ENCODE results near the gene ZNF665. TPM values are rescaled to one million over a fixed set of nuclear protein-coding genes. Genes with fewer than 3 reads are reported as not detected.
"Not testable (repeated sequence)": the region's sequence is repeated elsewhere in the genome, so short reads cannot be mapped to it uniquely, and the experiment has no call there.

ZNF665 gene
- total RNA-seq, result 2.3 and 2.6 TPM in 2 replicates

DNA sequence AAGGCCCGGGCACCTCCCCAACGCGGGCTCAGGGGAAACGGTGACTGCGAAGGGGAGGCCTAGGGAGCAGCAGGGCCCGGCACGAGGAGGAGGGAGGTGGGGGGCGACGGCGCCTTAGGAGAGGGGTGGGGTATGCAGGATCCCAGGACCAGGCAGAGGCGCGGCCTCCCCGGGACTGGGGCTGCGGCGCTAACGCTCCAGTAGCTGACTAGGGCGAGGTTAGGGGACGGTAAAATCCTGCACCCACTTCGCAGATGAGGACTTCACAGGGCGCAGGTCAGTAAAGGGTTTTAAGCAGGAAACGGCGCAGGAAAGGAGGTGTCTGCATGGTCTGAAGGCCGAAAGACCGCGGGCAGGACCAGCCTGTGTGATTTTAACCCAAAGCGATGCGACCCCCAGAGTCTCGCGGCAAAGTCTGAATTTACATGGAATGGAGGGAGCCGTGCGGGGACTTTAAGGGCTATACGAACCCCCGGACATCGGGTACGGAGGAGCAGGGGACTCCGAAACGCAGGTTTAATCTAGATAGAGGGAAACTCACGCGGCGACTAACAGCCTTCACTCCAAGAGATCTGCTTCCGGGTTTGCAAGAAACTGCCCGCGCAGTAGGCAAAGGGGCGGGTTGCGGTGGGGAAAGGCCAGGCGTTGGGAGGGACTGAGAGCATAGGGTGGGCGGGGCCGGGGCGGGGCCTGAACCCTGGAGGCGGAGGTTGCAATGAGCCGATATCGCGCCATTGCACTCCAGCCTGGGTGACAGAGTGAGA is at the start of gene ZNF665:
Gene ZNF665 (minus strand): TSS at position 588 of the 764 bp plus-strand sequence. CDS start 10,460 bp downstream, outside the sequence.
- peak; percentile 94 for DNase-seq
- Mint-ChIP-seq H3K9me3 (peaks cover 23% of the 10 kb centered on the region), H3K4me1 (peaks cover 30% of the 10 kb centered on the region), H3K36me3 (ENCODE audit: low read depth) (peaks cover 39% of the 10 kb centered on the region), H3K27me3 (no peaks in the 10 kb centered on the region), H3K27ac (peak within 1 kb of the TSS; percentile 91), H3K4me3 (peak within 1 kb of the TSS; percentile 94)
- intact Hi-C loops (cut with micrococcal nuclease), result loop anchor here (1.0 to 10.0 kb wide), 5 partner anchors 36 to 248 kb away; partner anchors contain the start of genes ZNF347, ZNF761, ZNF765 and ZNF845

DNA sequence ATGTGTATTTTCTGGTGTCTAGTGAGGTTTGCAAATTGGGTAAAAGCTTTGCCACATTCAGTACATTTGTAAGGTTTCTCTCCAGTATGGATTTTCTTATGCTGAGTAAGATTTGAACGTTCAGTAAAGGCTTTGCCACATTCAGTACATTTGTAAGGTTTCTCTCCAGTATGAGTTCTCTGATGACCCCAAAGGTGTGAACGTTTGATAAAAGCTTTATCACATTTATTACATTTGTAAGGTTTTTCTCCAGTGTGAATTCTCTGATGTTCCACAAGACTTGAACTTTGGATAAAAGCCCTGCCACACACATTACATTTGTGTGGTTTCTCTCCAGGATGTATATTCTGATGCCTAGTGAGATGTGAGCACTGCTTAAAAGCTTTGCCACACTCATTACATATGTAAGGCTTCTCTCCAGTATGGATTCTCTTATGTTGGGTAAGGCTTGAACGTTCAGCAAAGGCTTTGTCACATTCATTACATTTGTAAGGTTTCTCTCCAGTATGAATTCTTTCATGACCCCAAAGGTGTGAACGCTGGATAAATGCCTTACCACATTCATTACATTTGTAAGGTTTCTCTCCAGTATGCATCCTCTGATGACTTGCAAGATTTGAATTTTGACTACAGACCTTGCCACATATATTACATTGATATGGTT is 44.1 kb upstream of the ZNF665 start:
- Mint-ChIP-seq H3K27me3 (no peaks in the 10 kb centered on the region), H3K4me1 (no peaks in the 10 kb centered on the region), H3K9me3 (peaks cover 43% of the 10 kb centered on the region), H3K36me3 (ENCODE audit: low read depth) (peaks cover 15% of the 10 kb centered on the region), H3K27ac (no peak overlapping the region), H3K4me3 (no peak overlapping the region)
- no peak for DNase-seq
- intact Hi-C loops (cut with micrococcal nuclease), result no loop called here

DNA sequence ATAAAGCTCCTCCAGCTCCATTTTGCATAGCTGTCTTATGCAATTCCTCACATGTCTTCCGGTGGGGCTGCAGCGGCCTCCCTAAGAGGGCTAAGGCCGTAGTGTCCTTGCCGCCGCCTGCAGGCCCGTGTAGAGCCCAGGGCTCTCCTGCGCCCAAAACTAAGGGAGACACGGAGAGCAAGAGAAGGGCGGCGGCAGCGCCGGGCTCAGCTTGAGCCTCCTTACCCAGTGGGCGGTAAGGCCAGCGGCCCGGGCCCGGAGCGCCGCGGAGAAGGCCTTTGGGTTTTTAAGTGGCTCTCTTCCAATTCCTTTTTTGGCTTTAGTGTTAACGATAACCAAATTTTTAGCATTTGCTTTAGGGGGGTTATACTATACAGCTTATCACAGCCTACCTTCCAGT is 31.4 kb upstream of the ZNF665 start:
- Mint-ChIP-seq H3K36me3 (ENCODE audit: low read depth) (peaks cover 8% of the 10 kb centered on the region), H3K4me1 (no peaks in the 10 kb centered on the region), H3K9me3 (peaks cover 26% of the 10 kb centered on the region), H3K4me3 (no peak overlapping the region), H3K27me3 (no peaks in the 10 kb centered on the region), H3K27ac (no peak overlapping the region)
- intact Hi-C loops (cut with micrococcal nuclease), result no loop called here
- no peak for DNase-seq

DNA sequence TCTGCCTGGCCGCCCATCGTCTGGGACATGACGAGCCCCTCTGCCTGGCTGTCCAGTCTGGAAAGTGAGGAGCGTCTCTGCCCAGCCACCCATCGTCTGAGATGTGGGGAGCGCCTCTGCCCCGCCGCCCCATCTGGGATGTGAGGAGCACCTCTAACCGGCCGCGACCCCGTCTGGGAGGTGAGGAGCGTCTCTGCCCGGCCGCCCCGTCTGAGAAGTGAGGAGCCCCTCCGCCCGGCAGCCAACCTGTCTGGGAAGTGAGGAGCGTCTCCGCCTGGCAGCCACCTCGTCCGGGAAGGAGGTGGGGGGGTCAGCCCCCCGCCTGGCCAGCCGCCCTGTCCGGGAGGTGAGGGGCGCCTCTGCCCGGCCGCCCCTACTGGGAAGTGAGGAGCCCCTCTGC is 29.6 kb upstream of the ZNF665 start:
- H3K4me3 Mint-ChIP-seq; DNase-seq; H3K4me1 Mint-ChIP-seq; H3K27me3 Mint-ChIP-seq; H3K27ac Mint-ChIP-seq; intact Hi-C loops (cut with micrococcal nuclease); H3K36me3 Mint-ChIP-seq (ENCODE audit: low read depth): not testable (repeated sequence)
- H3K9me3 Mint-ChIP-seq, result peaks cover 32% of the 10 kb centered on the region

DNA sequence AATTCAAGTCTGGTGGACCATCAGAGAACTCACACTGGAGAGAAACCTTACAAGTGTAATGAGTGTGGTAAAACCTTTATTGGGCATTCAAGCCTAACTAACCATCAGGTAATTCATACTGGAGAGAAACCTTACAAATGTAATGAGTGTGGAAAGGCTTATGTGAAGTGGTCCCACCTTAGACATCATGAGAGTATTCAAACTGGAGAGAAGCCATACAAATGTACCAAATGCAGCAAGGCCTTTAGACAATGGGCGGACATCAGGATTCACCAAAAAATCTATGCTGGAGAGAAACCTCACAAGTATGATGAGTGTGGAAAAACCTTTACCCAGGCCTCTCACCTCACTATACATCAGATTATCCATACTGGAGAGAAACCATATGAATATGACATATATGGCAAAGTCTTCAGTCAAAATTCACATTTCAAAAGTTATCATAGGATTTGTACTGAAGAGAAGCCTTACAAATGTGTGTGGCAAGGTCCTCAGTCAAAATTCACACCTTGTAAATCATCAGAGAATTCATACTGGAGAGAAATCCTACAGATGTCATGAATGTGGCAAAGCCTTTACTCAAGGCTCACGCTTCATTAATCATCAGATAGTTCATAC is 19.7 kb upstream of the ZNF665 start:
- no peaks in the 10 kb centered on the region for H3K27me3 Mint-ChIP-seq
- H3K4me1 Mint-ChIP-seq, result no peaks in the 10 kb centered on the region
- H3K36me3 Mint-ChIP-seq (ENCODE audit: low read depth), result peaks cover 44% of the 10 kb centered on the region
- peaks cover 41% of the 10 kb centered on the region for H3K9me3 Mint-ChIP-seq
- intact Hi-C loops (cut with micrococcal nuclease), result no loop called here
- H3K27ac Mint-ChIP-seq, result no peak overlapping the region
- DNase-seq, result no peak
- H3K4me3 Mint-ChIP-seq, result no peak overlapping the region

DNA sequence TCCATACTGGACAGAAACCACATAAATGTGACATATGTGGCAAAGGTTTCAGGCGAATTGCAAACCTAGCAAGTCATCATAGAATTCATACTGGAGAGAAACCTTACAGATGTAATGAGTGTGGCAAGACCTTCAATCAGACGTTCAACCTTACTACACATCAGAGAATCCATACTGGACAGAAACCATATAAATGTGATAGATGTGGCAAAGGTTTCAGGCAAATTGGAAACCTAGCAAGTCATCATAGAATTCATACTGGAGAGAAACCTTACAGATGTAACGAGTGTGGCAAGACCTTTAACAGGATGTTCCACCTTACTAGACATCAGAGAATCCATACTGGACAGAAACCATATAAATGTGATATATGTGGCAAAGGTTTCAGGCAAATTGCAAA is 18.4 kb upstream of the ZNF665 start:
- H3K4me1 Mint-ChIP-seq; H3K27me3 Mint-ChIP-seq; H3K4me3 Mint-ChIP-seq; intact Hi-C loops (cut with micrococcal nuclease); DNase-seq; H3K27ac Mint-ChIP-seq: not testable (repeated sequence)
- Mint-ChIP-seq H3K36me3 (ENCODE audit: low read depth) (peaks cover 56% of the 10 kb centered on the region), H3K9me3 (peaks cover 49% of the 10 kb centered on the region)

DNA sequence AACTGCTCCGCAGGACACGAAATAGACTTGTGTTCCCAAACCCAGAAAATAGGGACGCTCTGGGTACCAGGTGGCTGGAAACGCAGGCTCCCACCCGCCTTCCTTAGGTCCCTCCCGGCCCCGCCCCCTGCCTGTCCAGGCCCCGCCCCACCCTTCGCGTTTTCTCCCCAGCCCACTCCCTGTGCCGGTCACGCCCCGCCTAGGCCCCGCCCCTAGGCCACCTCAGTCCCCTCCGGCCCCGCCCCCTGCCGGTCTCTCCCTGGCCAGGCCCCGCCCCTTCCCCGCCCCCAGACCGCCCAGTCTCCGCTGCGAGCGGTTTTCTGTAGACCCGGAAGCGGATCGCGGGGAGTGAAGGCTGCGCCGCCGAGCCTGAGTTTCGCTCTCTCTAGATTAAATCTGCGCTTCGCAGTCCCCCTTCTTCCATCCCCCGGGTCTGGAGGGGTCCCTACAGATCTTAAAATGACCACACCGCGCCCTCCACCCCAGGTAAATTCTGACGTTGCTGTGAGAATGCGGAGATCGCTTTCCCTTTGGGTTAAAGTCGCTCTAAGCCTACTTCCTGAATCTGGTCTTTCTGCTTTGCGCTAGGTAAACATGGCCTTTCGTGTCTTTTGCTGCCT is 3.7 kb upstream of the ZNF665 start:
- Mint-ChIP-seq H3K27me3 (no peaks in the 10 kb centered on the region), H3K4me1 (peaks cover 29% of the 10 kb centered on the region), H3K4me3 (peak overlapping the region; percentile 97), H3K27ac (peak overlapping the region; percentile 96), H3K36me3 (ENCODE audit: low read depth) (peaks cover 39% of the 10 kb centered on the region), H3K9me3 (peaks cover 17% of the 10 kb centered on the region)
- intact Hi-C loops (cut with micrococcal nuclease), result loop anchor here (1.0 to 10.0 kb wide), 8 partner anchors 95 to 670 kb away; partner anchors contain the start of genes MYADM, ZNF160, ZNF525 and ZNF761
- peak; percentile 96 for DNase-seq

DNA sequence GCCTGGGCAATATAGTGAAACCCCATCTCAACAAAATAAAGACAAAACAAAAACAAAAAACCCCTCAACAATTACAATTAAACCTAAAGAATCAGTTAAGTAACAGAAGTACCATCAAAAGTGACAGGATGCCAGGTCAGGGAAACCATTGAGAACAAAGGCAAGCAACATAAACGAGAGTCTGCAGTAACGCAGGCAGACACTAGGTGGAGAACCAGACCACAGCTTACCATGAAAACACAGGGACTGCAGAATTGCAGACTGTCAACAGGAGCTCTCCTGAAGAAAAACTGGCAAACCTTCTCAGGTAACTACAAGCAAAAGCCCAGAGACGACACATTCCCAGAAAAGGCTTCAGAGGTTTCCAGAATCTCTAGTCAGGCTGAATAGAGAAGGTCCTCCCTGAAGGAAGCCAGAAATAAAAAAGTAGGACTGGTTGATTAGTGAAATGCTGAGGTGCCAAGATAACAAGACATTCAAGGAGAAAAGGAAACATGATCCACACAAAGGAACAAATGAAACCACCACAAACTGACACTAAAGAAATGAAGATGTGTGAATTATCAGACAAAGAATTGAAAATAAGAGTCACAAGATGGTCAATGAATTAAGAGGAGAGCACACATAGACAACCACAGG is 2.2 kb upstream of the ZNF665 start:
- peak overlapping the region; percentile 9 for H3K27ac Mint-ChIP-seq

DNA sequence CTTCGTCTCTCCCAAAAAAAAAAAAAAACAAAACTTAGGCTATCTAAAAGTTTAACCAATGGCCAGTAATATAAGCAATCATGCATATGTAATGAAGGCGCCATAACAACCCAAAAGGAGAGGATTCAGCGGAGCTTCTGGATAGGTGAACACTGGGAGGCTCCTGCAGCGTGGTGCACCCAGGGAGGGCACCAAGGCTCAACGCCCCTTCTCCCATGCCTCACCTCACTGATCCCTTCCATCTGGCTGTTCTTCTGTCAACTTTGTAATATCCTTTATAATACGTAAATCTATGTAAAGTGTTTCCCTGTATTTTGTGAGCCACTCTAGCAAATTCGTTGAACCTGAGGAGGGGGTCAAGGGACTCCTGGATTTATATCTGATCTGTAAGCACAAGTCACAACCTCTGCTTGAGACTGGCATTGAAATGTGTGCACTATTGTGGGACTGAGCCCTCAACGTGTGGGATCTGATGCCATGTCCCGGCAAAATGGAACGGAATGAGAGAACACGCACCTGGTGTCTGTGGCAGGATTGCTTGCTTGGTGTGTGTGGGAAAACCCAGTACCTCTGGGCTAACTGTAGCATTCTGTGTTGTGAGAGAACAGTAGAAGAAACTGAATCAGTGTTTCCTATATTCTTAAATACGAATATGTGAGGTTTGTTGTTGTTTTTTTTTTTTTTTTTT is 521 bp upstream of the ZNF665 start:
- Mint-ChIP-seq H3K4me1 (peaks cover 30% of the 10 kb centered on the region), H3K27me3 (no peaks in the 10 kb centered on the region), H3K27ac (peak overlapping the region; percentile 66), H3K4me3 (peak overlapping the region; percentile 94), H3K9me3 (peaks cover 23% of the 10 kb centered on the region), H3K36me3 (ENCODE audit: low read depth) (peaks cover 39% of the 10 kb centered on the region)
- DNase-seq, result no peak
- intact Hi-C loops (cut with micrococcal nuclease), result loop anchor here (1.0 to 10.0 kb wide), 5 partner anchors 36 to 249 kb away; partner anchors contain the start of genes ZNF347, ZNF761, ZNF765 and ZNF845

More for the DNA sequence above, 2.2 kb upstream of the ZNF665 start:
- H3K36me3 Mint-ChIP-seq (ENCODE audit: low read depth), result peaks cover 41% of the 10 kb centered on the region
- peak; percentile 91 for DNase-seq
- H3K4me3 Mint-ChIP-seq, result peak overlapping the region; percentile 13
- intact Hi-C loops (cut with micrococcal nuclease), result loop anchor here (1.0 to 10.0 kb wide), 9 partner anchors 93 to 672 kb away; partner anchors contain the start of genes MYADM, ZNF160, ZNF761 and ZNF765
- H3K9me3 Mint-ChIP-seq, result peaks cover 19% of the 10 kb centered on the region
- no peaks in the 10 kb centered on the region for H3K27me3 Mint-ChIP-seq
- peaks cover 30% of the 10 kb centered on the region for H3K4me1 Mint-ChIP-seq

DNA sequence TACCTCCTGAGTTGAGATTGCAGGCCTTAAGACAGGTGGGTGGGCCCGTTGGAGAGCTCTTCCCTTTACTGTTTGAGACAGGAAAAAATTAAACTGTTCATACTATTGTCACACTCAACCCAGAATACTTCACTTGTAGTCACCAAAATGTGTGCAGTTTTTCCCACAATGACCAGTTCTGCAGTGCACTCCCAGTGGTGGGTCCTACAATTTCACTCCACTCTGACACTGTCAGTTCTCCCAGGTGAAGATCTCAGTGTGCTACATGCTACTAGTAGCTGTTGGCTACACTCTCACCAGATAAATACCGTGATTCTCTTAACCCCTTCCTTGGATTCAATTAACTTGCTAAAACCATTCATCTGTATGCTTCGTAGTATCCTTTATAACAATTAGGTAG is 2.9 kb downstream of the ZNF665 start:
- peaks cover 18% of the 10 kb centered on the region for H3K4me1 Mint-ChIP-seq
- H3K36me3 Mint-ChIP-seq (ENCODE audit: low read depth), result peaks cover 37% of the 10 kb centered on the region
- peaks cover 23% of the 10 kb centered on the region for H3K9me3 Mint-ChIP-seq
- no peak overlapping the region for H3K27ac Mint-ChIP-seq
- no peak for DNase-seq
- intact Hi-C loops (cut with micrococcal nuclease), result loop anchor here (5.0 to 10.0 kb wide), 4 partner anchors 33 to 245 kb away; partner anchors contain the start of genes ZNF347, ZNF761 and ZNF765
- no peaks in the 10 kb centered on the region for H3K27me3 Mint-ChIP-seq
- H3K4me3 Mint-ChIP-seq, result no peak overlapping the region

DNA sequence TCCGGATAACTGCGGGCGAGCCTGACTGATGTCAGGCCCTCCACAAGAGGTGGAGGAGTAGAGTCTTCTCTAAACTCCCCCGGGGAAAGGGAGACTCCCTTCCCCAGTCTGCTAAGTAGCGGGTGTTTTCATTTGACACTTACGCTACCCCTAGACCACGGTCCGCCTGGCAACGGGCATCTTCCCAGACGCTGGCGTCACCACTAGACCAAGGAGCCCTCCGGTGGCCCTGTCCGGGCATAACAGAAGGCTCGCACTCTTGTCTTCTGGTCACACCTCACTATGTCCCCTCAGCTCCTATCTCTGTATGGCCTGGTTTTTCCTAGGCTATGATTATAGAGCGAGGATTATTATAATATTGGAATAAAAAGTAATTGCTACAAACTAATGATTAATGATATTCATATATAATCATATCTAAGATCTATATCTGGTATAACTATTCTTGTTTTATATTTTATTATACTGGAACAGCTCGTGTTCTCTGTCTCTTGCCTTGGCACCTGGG is 3.4 kb downstream of the ZNF665 start:
- H3K27ac Mint-ChIP-seq, H3K27me3 Mint-ChIP-seq, H3K4me3 Mint-ChIP-seq, DNase-seq: not testable (repeated sequence)
- H3K4me1 Mint-ChIP-seq, result peaks cover 17% of the 10 kb centered on the region
- H3K36me3 Mint-ChIP-seq (ENCODE audit: low read depth), result peaks cover 36% of the 10 kb centered on the region
- intact Hi-C loops (cut with micrococcal nuclease), result loop anchor here (5.0 to 10.0 kb wide), 4 partner anchors 32 to 245 kb away; partner anchors contain the start of genes ZNF347, ZNF761 and ZNF765
- H3K9me3 Mint-ChIP-seq, result peaks cover 23% of the 10 kb centered on the region

DNA sequence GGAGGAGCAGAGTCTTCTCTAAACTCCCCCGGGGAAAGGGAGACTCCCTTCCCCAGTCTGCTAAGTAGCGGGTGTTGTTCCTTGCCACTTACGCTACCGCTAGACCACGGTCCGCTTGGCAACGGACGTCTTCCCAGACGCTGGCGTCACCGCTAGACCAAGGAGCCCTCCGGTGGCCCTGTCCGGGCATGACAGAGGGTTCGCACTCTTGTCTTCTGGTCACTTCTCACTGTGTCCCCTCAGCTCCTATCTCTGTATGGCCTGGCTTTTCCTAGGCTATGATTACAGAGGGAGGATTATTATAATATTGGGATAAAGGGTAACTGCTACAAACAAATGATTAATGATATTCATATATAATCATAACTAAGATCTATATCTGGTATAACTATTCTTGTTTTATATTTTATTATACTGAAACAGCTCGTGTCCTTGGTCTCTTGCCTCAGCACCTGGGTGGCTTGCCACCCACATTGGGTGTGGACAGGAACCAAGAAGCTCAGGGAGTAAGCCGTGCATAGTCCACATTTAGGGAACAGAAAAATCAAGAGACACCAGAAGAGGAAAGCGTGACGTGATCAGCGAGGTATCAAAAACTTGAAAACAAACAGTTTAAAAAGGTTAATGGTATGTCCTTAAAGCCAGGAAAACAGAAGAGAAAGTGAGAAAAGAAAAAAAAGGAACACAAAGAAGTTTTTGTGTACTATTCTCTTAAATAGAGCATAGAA is 7.8 kb downstream of the ZNF665 start:
- intact Hi-C loops (cut with micrococcal nuclease); H3K4me3 Mint-ChIP-seq; H3K27me3 Mint-ChIP-seq; H3K4me1 Mint-ChIP-seq; H3K27ac Mint-ChIP-seq; DNase-seq: not testable (repeated sequence)
- Mint-ChIP-seq H3K36me3 (ENCODE audit: low read depth) (peaks cover 38% of the 10 kb centered on the region), H3K9me3 (peaks cover 14% of the 10 kb centered on the region)

All from activated CD4-positive, alpha-beta T cell treated with anti-CD3 and anti-CD28 coated beads, Interleukin-2, amount 10 ng/mL, durations not matched to agents 24 days and 14 days (primary cell).